ENCODE results near the gene MITF. TPM values are rescaled to one million over a fixed set of nuclear protein-coding genes. Genes with fewer than 3 reads are reported as not detected.

Gene MITF
- total and polyA plus RNA-seq, 10 donors, result 0.83 to 11.9 (median 6.2) TPM

GRCh38 chr3:70006089-70006488 is 266.8 kb downstream of the MITF start:
- intact Hi-C loops (cut with DNase I; ENCODE audit: low total_unique reads), result no loop called here
- Histone ChIP-seq H3K9me3 (peaks cover 0 to 12% (median 0%) of the 10 kb centered on the region in 8 donors), H3K27ac (no peak overlapping the region), H3K4me3 (no peak overlapping the region), H3K4me1 (no peaks in the 10 kb centered on the region), H3K36me3 (no peaks in the 10 kb centered on the region), H3K27me3 (replicated peaks in 1 of 7) (no peaks in the 10 kb centered on the region)
- no peak for TF ChIP-seq POLR2A (IDR thresholded peaks at IDR 0.05)
- no peak for TF ChIP-seq CTCF (IDR thresholded peaks at IDR 0.05 in 8 of 11, conservative IDR thresholded peaks at IDR 0.05 in 3 of 11)
- no peak for TF ChIP-seq POLR2AphosphoS5 (IDR thresholded peaks at IDR 0.05)
- 29 to 57% (median 38%) methylated on average over 4 of the region's 4 CpGs for WGBS, 5 donors
- DNase-seq, result no peak

GRCh38 chr3:70010346-70010745 is 271.1 kb downstream of the MITF start:
- no peak for TF ChIP-seq CTCF (IDR thresholded peaks at IDR 0.05 in 8 of 11, conservative IDR thresholded peaks at IDR 0.05 in 3 of 11)
- no peak for TF ChIP-seq POLR2AphosphoS5 (IDR thresholded peaks at IDR 0.05)
- TF ChIP-seq POLR2A (IDR thresholded peaks at IDR 0.05), result no peak
- H3K36me3 ChIP-seq, result no peaks in the 10 kb centered on the region
- H3K27ac ChIP-seq, result no peak overlapping the region
- no peak for DNase-seq
- intact Hi-C loops (cut with DNase I; ENCODE audit: low total_unique reads), result no loop called here
- WGBS, 5 donors, result 53 to 72% (median 70%) methylated on average over 2 of the region's 2 CpGs
- H3K9me3 ChIP-seq, result peaks cover 0 to 6% (median 0%) of the 10 kb centered on the region in 8 donors
- H3K4me3 ChIP-seq, result no peak overlapping the region
- no peaks in the 10 kb centered on the region for H3K27me3 ChIP-seq (replicated peaks in 1 of 7)
- no peaks in the 10 kb centered on the region for H3K4me1 ChIP-seq

GRCh38 chr3:70011582-70011981 is 272.3 kb downstream of the MITF start:
- no peaks in the 10 kb centered on the region for H3K4me1 ChIP-seq
- TF ChIP-seq CTCF (IDR thresholded peaks at IDR 0.05 in 8 of 11, conservative IDR thresholded peaks at IDR 0.05 in 3 of 11) (no peak), POLR2AphosphoS5 (IDR thresholded peaks at IDR 0.05) (no peak), POLR2A (IDR thresholded peaks at IDR 0.05) (no peak)
- no peak for DNase-seq
- intact Hi-C loops (cut with DNase I; ENCODE audit: low total_unique reads), result no loop called here
- H3K27me3 ChIP-seq (replicated peaks in 1 of 7), result no peaks in the 10 kb centered on the region
- H3K4me3 ChIP-seq, result no peak overlapping the region
- no peak overlapping the region for H3K27ac ChIP-seq
- no peaks in the 10 kb centered on the region for H3K36me3 ChIP-seq
- WGBS, 5 donors, result 52 to 80% (median 75%) methylated on average over 1 of the region's 1 CpG
- peaks cover 0 to 6% (median 0%) of the 10 kb centered on the region in 8 donors for H3K9me3 ChIP-seq

Small RNA genes within 50 kb of the gene (small RNA-seq; reads per million reads assigned to genes)
- gene RN7SL418P, result 0 reads per million in 4 donors

All from spleen (tissue), 11 donors.